SIG-M5 (cell line): ENCODE results near the gene ZNF722.
"Not testable (repeated sequence)": the region's sequence is repeated elsewhere in the genome, so short reads cannot be mapped to it uniquely, and the experiment has no call there.

Experiments used
- DNase-seq: peaks from one replicate; lab custom pipeline; 2025; lab: John Stamatoyannopoulos, UW

The ZNF722 gene

GRCh38 chr7:63998549-63998948 lies at the start of gene ZNF722:
Gene ZNF722 (plus strand): TSS chr7:63998849. CDS start chr7:63998962, 113 bp downstream.
- DNase-seq, result no peak

GRCh38 chr7:63953181-63953580 lies 45.5 kb upstream of the ZNF722 start:
- DNase-seq, result no peak

- no peak for DNase-seq
Observed at GRCh38 chr7:63968629-63969028, 30.0 kb upstream of the ZNF722 start.

GRCh38 chr7:64015496-64015895 lies 16.8 kb downstream of the ZNF722 start:
- DNase-seq, result not testable (repeated sequence)

GRCh38 chr7:64035388-64035787 lies 36.7 kb downstream of the ZNF722 start:
- DNase-seq, result no peak

GRCh38 chr7:64037095-64037494 lies 38.4 kb downstream of the ZNF722 start:
- no peak for DNase-seq

- no peak for DNase-seq
Observed at GRCh38 chr7:64045301-64046040, 46.8 kb downstream of the ZNF722 start, which contains the start of gene ZNF727. Gene ZNF727 (plus strand): TSS chr7:64045434. CDS start chr7:64045622, 188 bp downstream.

- no peak for DNase-seq
Observed at GRCh38 chr7:64046041-64046389, 47.4 kb downstream of the ZNF722 start.
